Suprapubic skin (tissue), 4 donors: ENCODE results near the gene CCDC169. TPM values are rescaled to one million over a fixed set of nuclear protein-coding genes. Genes with fewer than 3 reads are reported as not detected.
"Not testable (repeated sequence)": the region's sequence is repeated elsewhere in the genome, so short reads cannot be mapped to it uniquely, and the experiment has no call there.

ENCODE experiments used
- DNase-seq, 2 donors: peaks; one replicate each; pipeline ENCODE4 v3.0.0-alpha.2; 2019; ENCODE audit warnings: low spot score in 2 of 2
- H3K27ac ChIP-seq: fragments of 200-600 bp; sonication (generic); one replicate; pipeline ENCODE4 v1.5.1; 2019
- H3K27me3 ChIP-seq: fragments of 200-600 bp; sonication (generic); one replicate; pipeline ENCODE4 v1.5.1; 2019
- H3K36me3 ChIP-seq: fragments of 200-600 bp; sonication (generic); one replicate; pipeline ENCODE4 v1.5.1; 2019
- H3K4me1 ChIP-seq: fragments of 200-600 bp; sonication (generic); one replicate; pipeline ENCODE4 v1.5.1; 2019
- H3K4me3 ChIP-seq: fragments of 200-600 bp; sonication (generic); one replicate; pipeline ENCODE4 v1.5.1; 2019; ENCODE audit warnings: mild to moderate bottlenecking
- H3K9me3 ChIP-seq: fragments of 200-600 bp; sonication (generic); one replicate; pipeline ENCODE4 v1.5.1; 2019
- CTCF ChIP-seq, 2 donors: fragments of 200-600 bp in 1 of 2; fragments of 450-650 bp in 1 of 2; sonication (generic) in 1 of 2; IDR thresholded peaks; one replicate each; pipeline ENCODE4 v1.5.1; 2016 to 2019; ENCODE audit warnings: antibody characterized with exemption in 2 of 2, mild to moderate bottlenecking in 1 of 2, moderate library complexity in 1 of 2
- EP300 ChIP-seq: sonication (generic); formaldehyde crosslinking; IDR thresholded peaks from one replicate; pipeline ENCODE4 v1.6.1; 2017; ENCODE audit warnings: antibody characterized with exemption
- POLR2A ChIP-seq, 2 donors: fragments of 450-650 bp; IDR thresholded peaks; one replicate each; pipeline ENCODE4 v1.6.1; 2017; ENCODE audit warnings: antibody characterized with exemption in 2 of 2, mild to moderate bottlenecking in 2 of 2, moderate library complexity in 2 of 2
- POLR2AphosphoS5 ChIP-seq, 3 donors: sonication (generic); formaldehyde crosslinking; IDR thresholded peaks; one replicate each; pipeline ENCODE4 v1.6.1; 2017; ENCODE audit warnings: antibody characterized with exemption in 3 of 3
- WGBS: methylation state at CpG from one replicate; pipeline ENCODE4 v1.1.5; 2018; 5-methylcytosine and 5-hydroxymethylcytosine counted together
- total RNA-seq, 4 donors: library from RNA; depleted of rRNA; stranded (reverse); fragments of >200 nt; gene quantifications; one replicate each; pipeline ENCODE4 v1.1.0, GENCODE V29; 2016

Gene CCDC169
- total RNA-seq, 4 donors from 2014 or later = 0.13 to 0.48 (median 0.17) TPM; not detected in 1

DNA sequence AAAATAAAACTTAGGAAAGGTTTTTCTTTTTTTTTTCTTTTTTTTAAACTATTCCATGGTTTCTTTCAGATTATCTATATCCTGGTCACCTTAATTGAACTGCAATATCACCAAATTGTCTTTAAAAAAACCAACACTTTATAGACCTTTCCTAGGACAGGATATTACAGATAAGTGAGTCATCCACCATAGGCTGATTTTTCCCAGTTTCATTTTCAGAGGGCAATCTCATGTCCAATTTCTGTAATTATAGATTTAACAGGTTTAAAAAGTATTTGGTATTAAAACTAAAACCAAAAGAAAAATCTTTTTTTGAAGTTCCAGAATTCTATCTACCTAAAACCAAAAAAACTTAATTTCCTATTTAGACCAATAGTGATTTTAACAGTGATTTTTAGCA lies 35.4 kb upstream of the CCDC169 start:
- Histone ChIP-seq H3K4me1 (peaks cover 8% of the 10 kb centered on the region), H3K36me3 (peaks cover 37% of the 10 kb centered on the region), H3K27ac (no peak overlapping the region), H3K9me3 (no peaks in the 10 kb centered on the region), H3K27me3 (no peaks in the 10 kb centered on the region), H3K4me3 (no peak overlapping the region)
- no peak for TF ChIP-seq CTCF (IDR thresholded peaks at IDR 0.05)
- no peak for DNase-seq

DNA sequence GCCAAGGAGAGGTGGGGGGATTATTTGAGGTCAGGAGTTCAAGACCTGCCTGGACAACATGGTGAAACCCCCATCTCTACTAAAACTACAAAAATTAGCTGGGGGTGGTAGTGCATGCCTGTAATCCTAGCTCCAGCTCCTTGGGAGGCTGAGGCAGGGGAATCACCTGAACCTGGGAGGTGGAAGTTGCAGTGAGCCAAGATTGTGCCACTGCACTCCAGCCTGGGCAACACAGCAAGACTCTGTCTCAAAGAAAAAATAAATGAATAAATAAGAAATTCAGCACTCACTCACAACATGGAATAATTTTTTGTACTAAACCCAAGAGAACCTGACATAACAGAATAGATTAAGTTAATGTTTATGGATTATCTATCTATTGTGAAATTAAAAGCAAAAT lies 34.6 kb upstream of the CCDC169 start:
- H3K36me3 ChIP-seq = peaks cover 43% of the 10 kb centered on the region
- not testable (repeated sequence) for H3K4me1 ChIP-seq, DNase-seq, H3K9me3 ChIP-seq, H3K4me3 ChIP-seq, H3K27me3 ChIP-seq, H3K27ac ChIP-seq

DNA sequence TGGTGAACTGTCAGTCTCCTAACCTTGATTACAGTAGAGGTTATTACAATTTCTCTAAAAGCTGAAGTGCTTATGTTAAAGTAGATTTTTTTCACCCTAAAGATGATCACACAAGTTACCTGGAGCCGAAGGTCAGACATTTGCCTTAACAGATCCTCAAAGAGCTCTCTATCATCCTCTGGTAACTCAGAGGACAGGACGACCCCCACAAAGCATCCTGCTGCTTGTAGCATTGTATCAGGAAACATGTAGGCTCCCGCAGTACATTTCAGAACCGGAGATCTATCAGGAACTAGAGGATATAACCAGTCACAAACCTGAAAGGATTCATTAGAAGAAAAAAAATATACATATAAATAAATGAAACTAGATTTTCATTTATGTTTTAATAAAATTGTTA lies 33.7 kb upstream of the CCDC169 start:
- H3K27ac ChIP-seq = no peak overlapping the region
- no peaks in the 10 kb centered on the region for H3K9me3 ChIP-seq
- no peaks in the 10 kb centered on the region for H3K27me3 ChIP-seq
- H3K36me3 ChIP-seq = peaks cover 47% of the 10 kb centered on the region
- WGBS = 79% methylated on average over 4 of the region's 4 CpGs
- H3K4me1 ChIP-seq = peaks cover 8% of the 10 kb centered on the region
- no peak for TF ChIP-seq POLR2AphosphoS5 (IDR thresholded peaks at IDR 0.05)
- TF ChIP-seq EP300 = no peak
- no peak for TF ChIP-seq CTCF (IDR thresholded peaks at IDR 0.05)
- no peak for TF ChIP-seq POLR2A (IDR thresholded peaks at IDR 0.05)
- DNase-seq = no peak
- no peak overlapping the region for H3K4me3 ChIP-seq

- 66% methylated on average over 4 of the region's 4 CpGs for WGBS
- peaks cover 8% of the 10 kb centered on the region for H3K4me1 ChIP-seq
These were observed 31.7 kb upstream of the CCDC169 start for GRCh38 chr13:36329361-36329760.

GRCh38 chr13:36328821-36329220 lies 31.2 kb upstream of the CCDC169 start:
- peaks cover 67% of the 10 kb centered on the region for H3K36me3 ChIP-seq
- WGBS = 95% methylated on average over 2 of the region's 2 CpGs

More at GRCh38 chr13:36329361-36329760, 31.7 kb upstream of the CCDC169 start:
- DNase-seq = no peak
- Histone ChIP-seq H3K4me3 (no peak overlapping the region), H3K27me3 (no peaks in the 10 kb centered on the region), H3K27ac (no peak overlapping the region), H3K9me3 (no peaks in the 10 kb centered on the region), H3K36me3 (peaks cover 62% of the 10 kb centered on the region)
- TF ChIP-seq POLR2AphosphoS5 (IDR thresholded peaks at IDR 0.05) (no peak), EP300 (no peak), CTCF (IDR thresholded peaks at IDR 0.05) (no peak), POLR2A (IDR thresholded peaks at IDR 0.05) (no peak)

More at GRCh38 chr13:36328821-36329220, 31.2 kb upstream of the CCDC169 start:
- no peaks in the 10 kb centered on the region for H3K9me3 ChIP-seq
- H3K27ac ChIP-seq = no peak overlapping the region
- no peaks in the 10 kb centered on the region for H3K27me3 ChIP-seq
- TF ChIP-seq POLR2A (IDR thresholded peaks at IDR 0.05) (no peak), POLR2AphosphoS5 (IDR thresholded peaks at IDR 0.05) (no peak), EP300 (no peak), CTCF (IDR thresholded peaks at IDR 0.05) (no peak)
- DNase-seq = no peak
- H3K4me3 ChIP-seq = no peak overlapping the region
- H3K4me1 ChIP-seq = peaks cover 8% of the 10 kb centered on the region
